ENCODE data around the gene WLS. TPM values are rescaled to one million over a fixed set of nuclear protein-coding genes. Genes with fewer than 3 reads are reported as not detected.

The WLS gene
- total and polyA plus RNA-seq, 2 experiments from 2014 or later = 0.87 to 1.2 TPM

DNA sequence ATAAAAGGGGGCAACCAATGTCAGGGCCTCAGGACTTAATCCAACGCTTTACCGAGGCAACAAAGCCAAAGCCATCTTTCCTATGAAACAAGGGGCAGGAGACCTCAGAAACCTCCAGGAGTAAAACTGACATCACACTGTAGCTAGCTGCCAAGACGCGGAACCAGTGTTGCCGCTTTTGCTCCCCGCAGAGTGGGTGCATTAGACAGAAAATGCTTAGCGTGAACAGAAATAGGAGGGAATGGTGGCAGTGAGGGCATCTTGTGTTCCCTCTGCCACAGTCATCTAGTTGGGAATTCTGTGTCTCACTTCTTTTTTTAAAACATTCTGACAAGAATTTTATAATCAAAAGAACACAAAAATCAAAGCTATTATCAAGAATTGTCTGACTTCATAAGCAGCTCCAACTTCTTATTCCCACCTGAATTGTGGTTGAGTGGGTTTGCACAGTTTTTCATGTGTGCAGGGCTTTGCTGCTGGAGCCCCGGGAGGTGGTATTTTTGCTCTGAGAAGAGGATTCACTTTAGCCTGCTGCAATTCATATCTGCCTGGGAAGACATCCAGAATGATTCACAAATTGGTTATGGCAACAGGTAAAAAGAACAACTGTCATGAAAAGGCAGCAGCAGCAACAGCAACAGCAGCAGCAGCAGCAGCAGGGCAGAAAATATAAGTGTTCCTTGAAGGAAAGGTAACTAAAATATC lies 99.7 kb downstream of the WLS start:
- Mint-ChIP-seq H3K27me3 (ENCODE audit: insufficient read depth, low read depth, poor library complexity) (peaks cover 2% of the 10 kb centered on the region), H3K4me1 (peaks cover 8% of the 10 kb centered on the region; the same call in 2 of the 3 replicates), H3K27ac (no peak overlapping the region), H3K4me3 (no peak overlapping the region), H3K9me3 (no peaks in the 10 kb centered on the region), H3K36me3 (ENCODE audit: low read depth) (no peaks in the 10 kb centered on the region)
- no peak for ATAC-seq
- H3K27me3 ChIP-seq (ENCODE audit: insufficient read depth) = no peaks in the 10 kb centered on the region
- no peaks in the 10 kb centered on the region for H4K20me1 ChIP-seq (replicated peaks; ENCODE audit: insufficient read depth)
- no peak for DNase-seq (ENCODE audit: low spot score)
- no peaks in the 10 kb centered on the region for H3K79me2 ChIP-seq (replicated peaks; ENCODE audit: insufficient read depth)
- no peak overlapping the region for H3K4me2 ChIP-seq
- no peaks in the 10 kb centered on the region for H3K36me3 ChIP-seq (ENCODE audit: insufficient read depth)
- H3K4me1 ChIP-seq (ENCODE audit: insufficient read depth) = no peaks in the 10 kb centered on the region
- no peak overlapping the region for H3K27ac ChIP-seq (ENCODE audit: low read depth)
- peaks cover 3% of the 10 kb centered on the region; the same call in 1 of the 2 replicates for H3K9me2 ChIP-seq (ENCODE audit: insufficient read depth)
- no peak overlapping the region for H3K4me3 ChIP-seq
- TF ChIP-seq CREB1 (CRISPR knock-in tag; IDR thresholded peaks at IDR 0.05; ENCODE audit: low read depth) (no peak), STAT1 (IDR thresholded peaks at IDR 0.05; ENCODE audit: unreplicated experiment) (no peak), JUNB (IDR thresholded peaks at IDR 0.05; ENCODE audit: unreplicated experiment) (no peak), ZNF331 (CRISPR knock-in tag; IDR thresholded peaks at IDR 0.05; ENCODE audit: low read depth) (no peak), POLR2AphosphoS5 (IDR thresholded peaks at IDR 0.05; ENCODE audit: low read depth) (no peak), EZH2phosphoT487 (IDR thresholded peaks at IDR 0.05; ENCODE audit: unreplicated experiment) (no peak), ZNF114 (CRISPR knock-in tag; IDR thresholded peaks at IDR 0.05) (no peak), EZH2 (IDR thresholded peaks at IDR 0.05; ENCODE audit: low read depth, unreplicated experiment) (no peak), NANOG (IDR thresholded peaks at IDR 0.05; ENCODE audit: borderline replicate concordance) (no peak)
- TF ChIP-seq, protein P1, sequence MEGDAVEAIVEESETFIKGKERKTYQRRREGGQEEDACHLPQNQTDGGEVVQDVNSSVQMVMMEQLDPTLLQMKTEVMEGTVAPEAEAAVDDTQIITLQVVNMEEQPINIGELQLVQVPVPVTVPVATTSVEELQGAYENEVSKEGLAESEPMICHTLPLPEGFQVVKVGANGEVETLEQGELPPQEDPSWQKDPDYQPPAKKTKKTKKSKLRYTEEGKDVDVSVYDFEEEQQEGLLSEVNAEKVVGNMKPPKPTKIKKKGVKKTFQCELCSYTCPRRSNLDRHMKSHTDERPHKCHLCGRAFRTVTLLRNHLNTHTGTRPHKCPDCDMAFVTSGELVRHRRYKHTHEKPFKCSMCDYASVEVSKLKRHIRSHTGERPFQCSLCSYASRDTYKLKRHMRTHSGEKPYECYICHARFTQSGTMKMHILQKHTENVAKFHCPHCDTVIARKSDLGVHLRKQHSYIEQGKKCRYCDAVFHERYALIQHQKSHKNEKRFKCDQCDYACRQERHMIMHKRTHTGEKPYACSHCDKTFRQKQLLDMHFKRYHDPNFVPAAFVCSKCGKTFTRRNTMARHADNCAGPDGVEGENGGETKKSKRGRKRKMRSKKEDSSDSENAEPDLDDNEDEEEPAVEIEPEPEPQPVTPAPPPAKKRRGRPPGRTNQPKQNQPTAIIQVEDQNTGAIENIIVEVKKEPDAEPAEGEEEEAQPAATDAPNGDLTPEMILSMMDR (conservative IDR thresholded peaks at IDR 0.05; ENCODE audit: low read depth in 2 of 2) = no peak
- TF ChIP-seq, protein P2, sequence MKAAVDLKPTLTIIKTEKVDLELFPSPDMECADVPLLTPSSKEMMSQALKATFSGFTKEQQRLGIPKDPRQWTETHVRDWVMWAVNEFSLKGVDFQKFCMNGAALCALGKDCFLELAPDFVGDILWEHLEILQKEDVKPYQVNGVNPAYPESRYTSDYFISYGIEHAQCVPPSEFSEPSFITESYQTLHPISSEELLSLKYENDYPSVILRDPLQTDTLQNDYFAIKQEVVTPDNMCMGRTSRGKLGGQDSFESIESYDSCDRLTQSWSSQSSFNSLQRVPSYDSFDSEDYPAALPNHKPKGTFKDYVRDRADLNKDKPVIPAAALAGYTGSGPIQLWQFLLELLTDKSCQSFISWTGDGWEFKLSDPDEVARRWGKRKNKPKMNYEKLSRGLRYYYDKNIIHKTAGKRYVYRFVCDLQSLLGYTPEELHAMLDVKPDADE (IDR thresholded peaks at IDR 0.05) = no peak
- TF ChIP-seq, protein P3, sequence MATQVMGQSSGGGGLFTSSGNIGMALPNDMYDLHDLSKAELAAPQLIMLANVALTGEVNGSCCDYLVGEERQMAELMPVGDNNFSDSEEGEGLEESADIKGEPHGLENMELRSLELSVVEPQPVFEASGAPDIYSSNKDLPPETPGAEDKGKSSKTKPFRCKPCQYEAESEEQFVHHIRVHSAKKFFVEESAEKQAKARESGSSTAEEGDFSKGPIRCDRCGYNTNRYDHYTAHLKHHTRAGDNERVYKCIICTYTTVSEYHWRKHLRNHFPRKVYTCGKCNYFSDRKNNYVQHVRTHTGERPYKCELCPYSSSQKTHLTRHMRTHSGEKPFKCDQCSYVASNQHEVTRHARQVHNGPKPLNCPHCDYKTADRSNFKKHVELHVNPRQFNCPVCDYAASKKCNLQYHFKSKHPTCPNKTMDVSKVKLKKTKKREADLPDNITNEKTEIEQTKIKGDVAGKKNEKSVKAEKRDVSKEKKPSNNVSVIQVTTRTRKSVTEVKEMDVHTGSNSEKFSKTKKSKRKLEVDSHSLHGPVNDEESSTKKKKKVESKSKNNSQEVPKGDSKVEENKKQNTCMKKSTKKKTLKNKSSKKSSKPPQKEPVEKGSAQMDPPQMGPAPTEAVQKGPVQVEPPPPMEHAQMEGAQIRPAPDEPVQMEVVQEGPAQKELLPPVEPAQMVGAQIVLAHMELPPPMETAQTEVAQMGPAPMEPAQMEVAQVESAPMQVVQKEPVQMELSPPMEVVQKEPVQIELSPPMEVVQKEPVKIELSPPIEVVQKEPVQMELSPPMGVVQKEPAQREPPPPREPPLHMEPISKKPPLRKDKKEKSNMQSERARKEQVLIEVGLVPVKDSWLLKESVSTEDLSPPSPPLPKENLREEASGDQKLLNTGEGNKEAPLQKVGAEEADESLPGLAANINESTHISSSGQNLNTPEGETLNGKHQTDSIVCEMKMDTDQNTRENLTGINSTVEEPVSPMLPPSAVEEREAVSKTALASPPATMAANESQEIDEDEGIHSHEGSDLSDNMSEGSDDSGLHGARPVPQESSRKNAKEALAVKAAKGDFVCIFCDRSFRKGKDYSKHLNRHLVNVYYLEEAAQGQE (IDR thresholded peaks at IDR 0.05; ENCODE audit: unreplicated experiment) = no peak
- TF ChIP-seq, protein P4, sequence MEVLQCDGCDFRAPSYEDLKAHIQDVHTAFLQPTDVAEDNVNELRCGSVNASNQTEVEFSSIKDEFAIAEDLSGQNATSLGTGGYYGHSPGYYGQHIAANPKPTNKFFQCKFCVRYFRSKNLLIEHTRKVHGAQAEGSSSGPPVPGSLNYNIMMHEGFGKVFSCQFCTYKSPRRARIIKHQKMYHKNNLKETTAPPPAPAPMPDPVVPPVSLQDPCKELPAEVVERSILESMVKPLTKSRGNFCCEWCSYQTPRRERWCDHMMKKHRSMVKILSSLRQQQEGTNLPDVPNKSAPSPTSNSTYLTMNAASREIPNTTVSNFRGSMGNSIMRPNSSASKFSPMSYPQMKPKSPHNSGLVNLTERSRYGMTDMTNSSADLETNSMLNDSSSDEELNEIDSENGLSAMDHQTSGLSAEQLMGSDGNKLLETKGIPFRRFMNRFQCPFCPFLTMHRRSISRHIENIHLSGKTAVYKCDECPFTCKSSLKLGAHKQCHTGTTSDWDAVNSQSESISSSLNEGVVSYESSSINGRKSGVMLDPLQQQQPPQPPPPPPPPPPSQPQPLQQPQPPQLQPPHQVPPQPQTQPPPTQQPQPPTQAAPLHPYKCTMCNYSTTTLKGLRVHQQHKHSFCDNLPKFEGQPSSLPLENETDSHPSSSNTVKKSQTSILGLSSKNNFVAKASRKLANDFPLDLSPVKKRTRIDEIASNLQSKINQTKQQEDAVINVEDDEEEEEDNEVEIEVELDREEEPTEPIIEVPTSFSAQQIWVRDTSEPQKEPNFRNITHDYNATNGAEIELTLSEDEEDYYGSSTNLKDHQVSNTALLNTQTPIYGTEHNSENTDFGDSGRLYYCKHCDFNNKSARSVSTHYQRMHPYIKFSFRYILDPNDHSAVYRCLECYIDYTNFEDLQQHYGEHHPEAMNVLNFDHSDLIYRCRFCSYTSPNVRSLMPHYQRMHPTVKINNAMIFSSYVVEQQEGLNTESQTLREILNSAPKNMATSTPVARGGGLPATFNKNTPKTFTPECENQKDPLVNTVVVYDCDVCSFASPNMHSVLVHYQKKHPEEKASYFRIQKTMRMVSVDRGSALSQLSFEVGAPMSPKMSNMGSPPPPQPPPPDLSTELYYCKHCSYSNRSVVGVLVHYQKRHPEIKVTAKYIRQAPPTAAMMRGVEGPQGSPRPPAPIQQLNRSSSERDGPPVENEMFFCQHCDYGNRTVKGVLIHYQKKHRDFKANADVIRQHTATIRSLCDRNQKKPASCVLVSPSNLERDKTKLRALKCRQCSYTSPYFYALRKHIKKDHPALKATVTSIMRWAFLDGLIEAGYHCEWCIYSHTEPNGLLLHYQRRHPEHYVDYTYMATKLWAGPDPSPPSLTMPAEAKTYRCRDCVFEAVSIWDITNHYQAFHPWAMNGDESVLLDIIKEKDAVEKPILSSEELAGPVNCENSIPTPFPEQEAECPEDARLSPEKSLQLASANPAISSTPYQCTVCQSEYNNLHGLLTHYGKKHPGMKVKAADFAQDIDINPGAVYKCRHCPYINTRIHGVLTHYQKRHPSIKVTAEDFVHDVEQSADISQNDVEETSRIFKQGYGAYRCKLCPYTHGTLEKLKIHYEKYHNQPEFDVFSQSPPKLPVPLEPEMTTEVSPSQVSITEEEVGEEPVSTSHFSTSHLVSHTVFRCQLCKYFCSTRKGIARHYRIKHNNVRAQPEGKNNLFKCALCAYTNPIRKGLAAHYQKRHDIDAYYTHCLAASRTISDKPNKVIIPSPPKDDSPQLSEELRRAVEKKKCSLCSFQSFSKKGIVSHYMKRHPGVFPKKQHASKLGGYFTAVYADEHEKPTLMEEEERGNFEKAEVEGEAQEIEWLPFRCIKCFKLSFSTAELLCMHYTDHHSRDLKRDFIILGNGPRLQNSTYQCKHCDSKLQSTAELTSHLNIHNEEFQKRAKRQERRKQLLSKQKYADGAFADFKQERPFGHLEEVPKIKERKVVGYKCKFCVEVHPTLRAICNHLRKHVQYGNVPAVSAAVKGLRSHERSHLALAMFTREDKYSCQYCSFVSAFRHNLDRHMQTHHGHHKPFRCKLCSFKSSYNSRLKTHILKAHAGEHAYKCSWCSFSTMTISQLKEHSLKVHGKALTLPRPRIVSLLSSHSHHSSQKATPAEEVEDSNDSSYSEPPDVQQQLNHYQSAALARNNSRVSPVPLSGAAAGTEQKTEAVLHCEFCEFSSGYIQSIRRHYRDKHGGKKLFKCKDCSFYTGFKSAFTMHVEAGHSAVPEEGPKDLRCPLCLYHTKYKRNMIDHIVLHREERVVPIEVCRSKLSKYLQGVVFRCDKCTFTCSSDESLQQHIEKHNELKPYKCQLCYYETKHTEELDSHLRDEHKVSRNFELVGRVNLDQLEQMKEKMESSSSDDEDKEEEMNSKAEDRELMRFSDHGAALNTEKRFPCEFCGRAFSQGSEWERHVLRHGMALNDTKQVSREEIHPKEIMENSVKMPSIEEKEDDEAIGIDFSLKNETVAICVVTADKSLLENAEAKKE (CRISPR knock-in tag; IDR thresholded peaks at IDR 0.05) = no peak
- H2AFZ ChIP-seq = no peak overlapping the region
- H3F3A ChIP-seq (replicated peaks; ENCODE audit: low read depth) = no peaks in the 10 kb centered on the region
